Measurements from ENCODE around the gene MSANTD1.

DNA sequence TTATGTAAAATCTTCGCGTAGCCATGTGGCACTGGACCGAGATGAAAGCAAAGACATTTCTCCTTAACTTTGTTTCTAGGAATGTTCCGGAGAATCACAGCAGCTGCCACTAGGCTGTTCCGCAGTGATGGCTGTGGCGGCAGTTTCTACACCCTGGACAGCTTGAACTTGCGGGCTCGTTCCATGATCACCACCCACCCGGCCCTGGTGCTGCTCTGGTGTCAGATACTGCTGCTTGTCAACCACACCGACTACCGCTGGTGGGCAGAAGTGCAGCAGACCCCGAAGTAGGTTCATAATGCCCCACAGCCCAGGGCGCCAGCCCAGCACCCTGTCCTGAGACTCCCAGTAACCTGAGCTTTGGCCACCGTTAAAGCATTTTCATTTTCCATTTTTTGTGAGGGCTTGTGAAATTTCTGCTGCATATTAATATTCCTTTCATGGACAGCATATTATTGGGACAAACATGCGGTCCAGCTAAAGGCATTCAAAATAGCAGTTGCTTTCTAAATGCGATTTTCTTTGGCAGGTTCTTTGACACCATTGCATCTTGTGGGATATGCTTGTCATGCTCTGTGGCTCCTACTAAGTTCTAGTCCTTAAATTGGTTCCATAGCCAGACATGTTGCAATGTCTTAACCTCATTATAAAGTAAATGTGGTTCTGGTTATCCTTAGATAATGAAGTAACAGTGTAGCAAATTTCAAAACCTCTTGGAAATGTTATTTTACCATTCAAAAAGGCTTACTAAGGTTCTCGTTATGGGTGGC, 49.1 kb upstream of the MSANTD1 start:
- TF ChIP-seq, protein P1, sequence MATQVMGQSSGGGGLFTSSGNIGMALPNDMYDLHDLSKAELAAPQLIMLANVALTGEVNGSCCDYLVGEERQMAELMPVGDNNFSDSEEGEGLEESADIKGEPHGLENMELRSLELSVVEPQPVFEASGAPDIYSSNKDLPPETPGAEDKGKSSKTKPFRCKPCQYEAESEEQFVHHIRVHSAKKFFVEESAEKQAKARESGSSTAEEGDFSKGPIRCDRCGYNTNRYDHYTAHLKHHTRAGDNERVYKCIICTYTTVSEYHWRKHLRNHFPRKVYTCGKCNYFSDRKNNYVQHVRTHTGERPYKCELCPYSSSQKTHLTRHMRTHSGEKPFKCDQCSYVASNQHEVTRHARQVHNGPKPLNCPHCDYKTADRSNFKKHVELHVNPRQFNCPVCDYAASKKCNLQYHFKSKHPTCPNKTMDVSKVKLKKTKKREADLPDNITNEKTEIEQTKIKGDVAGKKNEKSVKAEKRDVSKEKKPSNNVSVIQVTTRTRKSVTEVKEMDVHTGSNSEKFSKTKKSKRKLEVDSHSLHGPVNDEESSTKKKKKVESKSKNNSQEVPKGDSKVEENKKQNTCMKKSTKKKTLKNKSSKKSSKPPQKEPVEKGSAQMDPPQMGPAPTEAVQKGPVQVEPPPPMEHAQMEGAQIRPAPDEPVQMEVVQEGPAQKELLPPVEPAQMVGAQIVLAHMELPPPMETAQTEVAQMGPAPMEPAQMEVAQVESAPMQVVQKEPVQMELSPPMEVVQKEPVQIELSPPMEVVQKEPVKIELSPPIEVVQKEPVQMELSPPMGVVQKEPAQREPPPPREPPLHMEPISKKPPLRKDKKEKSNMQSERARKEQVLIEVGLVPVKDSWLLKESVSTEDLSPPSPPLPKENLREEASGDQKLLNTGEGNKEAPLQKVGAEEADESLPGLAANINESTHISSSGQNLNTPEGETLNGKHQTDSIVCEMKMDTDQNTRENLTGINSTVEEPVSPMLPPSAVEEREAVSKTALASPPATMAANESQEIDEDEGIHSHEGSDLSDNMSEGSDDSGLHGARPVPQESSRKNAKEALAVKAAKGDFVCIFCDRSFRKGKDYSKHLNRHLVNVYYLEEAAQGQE (IDR thresholded peaks at IDR 0.05; ENCODE audit: low read depth, low read length), result no peak
- no peak for TF ChIP-seq MEF2A (IDR thresholded peaks at IDR 0.05; ENCODE audit: borderline replicate concordance, low read depth)
- TF ChIP-seq, protein P2, sequence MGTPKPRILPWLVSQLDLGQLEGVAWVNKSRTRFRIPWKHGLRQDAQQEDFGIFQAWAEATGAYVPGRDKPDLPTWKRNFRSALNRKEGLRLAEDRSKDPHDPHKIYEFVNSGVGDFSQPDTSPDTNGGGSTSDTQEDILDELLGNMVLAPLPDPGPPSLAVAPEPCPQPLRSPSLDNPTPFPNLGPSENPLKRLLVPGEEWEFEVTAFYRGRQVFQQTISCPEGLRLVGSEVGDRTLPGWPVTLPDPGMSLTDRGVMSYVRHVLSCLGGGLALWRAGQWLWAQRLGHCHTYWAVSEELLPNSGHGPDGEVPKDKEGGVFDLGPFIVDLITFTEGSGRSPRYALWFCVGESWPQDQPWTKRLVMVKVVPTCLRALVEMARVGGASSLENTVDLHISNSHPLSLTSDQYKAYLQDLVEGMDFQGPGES (IDR thresholded peaks at IDR 0.05; ENCODE audit: low read depth, low read length), result no peak
- TF ChIP-seq, protein P3, sequence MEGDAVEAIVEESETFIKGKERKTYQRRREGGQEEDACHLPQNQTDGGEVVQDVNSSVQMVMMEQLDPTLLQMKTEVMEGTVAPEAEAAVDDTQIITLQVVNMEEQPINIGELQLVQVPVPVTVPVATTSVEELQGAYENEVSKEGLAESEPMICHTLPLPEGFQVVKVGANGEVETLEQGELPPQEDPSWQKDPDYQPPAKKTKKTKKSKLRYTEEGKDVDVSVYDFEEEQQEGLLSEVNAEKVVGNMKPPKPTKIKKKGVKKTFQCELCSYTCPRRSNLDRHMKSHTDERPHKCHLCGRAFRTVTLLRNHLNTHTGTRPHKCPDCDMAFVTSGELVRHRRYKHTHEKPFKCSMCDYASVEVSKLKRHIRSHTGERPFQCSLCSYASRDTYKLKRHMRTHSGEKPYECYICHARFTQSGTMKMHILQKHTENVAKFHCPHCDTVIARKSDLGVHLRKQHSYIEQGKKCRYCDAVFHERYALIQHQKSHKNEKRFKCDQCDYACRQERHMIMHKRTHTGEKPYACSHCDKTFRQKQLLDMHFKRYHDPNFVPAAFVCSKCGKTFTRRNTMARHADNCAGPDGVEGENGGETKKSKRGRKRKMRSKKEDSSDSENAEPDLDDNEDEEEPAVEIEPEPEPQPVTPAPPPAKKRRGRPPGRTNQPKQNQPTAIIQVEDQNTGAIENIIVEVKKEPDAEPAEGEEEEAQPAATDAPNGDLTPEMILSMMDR (IDR thresholded peaks at IDR 0.05), result no peak
- TF ChIP-seq, protein P4, sequence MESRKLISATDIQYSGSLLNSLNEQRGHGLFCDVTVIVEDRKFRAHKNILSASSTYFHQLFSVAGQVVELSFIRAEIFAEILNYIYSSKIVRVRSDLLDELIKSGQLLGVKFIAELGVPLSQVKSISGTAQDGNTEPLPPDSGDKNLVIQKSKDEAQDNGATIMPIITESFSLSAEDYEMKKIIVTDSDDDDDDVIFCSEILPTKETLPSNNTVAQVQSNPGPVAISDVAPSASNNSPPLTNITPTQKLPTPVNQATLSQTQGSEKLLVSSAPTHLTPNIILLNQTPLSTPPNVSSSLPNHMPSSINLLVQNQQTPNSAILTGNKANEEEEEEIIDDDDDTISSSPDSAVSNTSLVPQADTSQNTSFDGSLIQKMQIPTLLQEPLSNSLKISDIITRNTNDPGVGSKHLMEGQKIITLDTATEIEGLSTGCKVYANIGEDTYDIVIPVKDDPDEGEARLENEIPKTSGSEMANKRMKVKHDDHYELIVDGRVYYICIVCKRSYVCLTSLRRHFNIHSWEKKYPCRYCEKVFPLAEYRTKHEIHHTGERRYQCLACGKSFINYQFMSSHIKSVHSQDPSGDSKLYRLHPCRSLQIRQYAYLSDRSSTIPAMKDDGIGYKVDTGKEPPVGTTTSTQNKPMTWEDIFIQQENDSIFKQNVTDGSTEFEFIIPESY (IDR thresholded peaks at IDR 0.05; ENCODE audit: borderline replicate concordance, low read depth), result no peak
- TF ChIP-seq POLR2AphosphoS5 (IDR thresholded peaks at IDR 0.05; ENCODE audit: low read depth, low read length), result no peak
- TF ChIP-seq RAD21 (IDR thresholded peaks at IDR 0.05; ENCODE audit: low read length), result no peak
- no peak for TF ChIP-seq EZH2phosphoT487 (IDR thresholded peaks at IDR 0.05; ENCODE audit: borderline replicate concordance, low read depth)
- no peak for TF ChIP-seq GABPA (IDR thresholded peaks at IDR 0.05; ENCODE audit: low read depth)
- no peak for TF ChIP-seq SMC3 (IDR thresholded peaks at IDR 0.05; ENCODE audit: low read depth, low read length)
- TF ChIP-seq, protein P5, sequence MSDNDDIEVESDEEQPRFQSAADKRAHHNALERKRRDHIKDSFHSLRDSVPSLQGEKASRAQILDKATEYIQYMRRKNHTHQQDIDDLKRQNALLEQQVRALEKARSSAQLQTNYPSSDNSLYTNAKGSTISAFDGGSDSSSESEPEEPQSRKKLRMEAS (IDR thresholded peaks at IDR 0.05; ENCODE audit: low read depth), result no peak
- no peak for TF ChIP-seq TEAD4 (IDR thresholded peaks at IDR 0.05; ENCODE audit: borderline replicate concordance, insufficient read depth)
- no peak for TF ChIP-seq TAF1 (IDR thresholded peaks at IDR 0.05; ENCODE audit: borderline replicate concordance, low read depth, low read length)
- TF ChIP-seq, protein P6, sequence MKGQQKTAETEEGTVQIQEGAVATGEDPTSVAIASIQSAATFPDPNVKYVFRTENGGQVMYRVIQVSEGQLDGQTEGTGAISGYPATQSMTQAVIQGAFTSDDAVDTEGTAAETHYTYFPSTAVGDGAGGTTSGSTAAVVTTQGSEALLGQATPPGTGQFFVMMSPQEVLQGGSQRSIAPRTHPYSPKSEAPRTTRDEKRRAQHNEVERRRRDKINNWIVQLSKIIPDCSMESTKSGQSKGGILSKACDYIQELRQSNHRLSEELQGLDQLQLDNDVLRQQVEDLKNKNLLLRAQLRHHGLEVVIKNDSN (IDR thresholded peaks at IDR 0.05; ENCODE audit: borderline replicate concordance, low read depth), result no peak
